PC-3 (cell line): ENCODE measurements around the gene RNF215. TPM values are rescaled to one million over a fixed set of nuclear protein-coding genes. Genes with fewer than 3 reads are reported as not detected.

Experiments
- ATAC-seq: fragments of 200-7000 bp; cut with Tn5 transposase; 2 replicates; pipeline ENCODE4 v1.9.1; 2020; ENCODE audit warnings: mild to moderate bottlenecking, moderate library complexity
- BruUV-seq: library from RNA; stranded (reverse); fragments of 400-500 nt; replicated peaks from 2 replicates; lab custom pipeline; 2021; lab: Mats Ljungman, UMichigan
- CTCF ChIA-PET: fragments of 300-600 bp; sonication (Branson Sonifier 250); formaldehyde crosslinking; loops from one replicate; lab custom pipeline; 2022; ENCODE audit warnings: antibody characterized with exemption; lab: Charles Lee
- POLR2A ChIA-PET: fragments of 300-600 bp; sonication (Branson Sonifier 250); formaldehyde crosslinking; loops from one replicate; lab custom pipeline; 2022; ENCODE audit warnings: antibody characterized with exemption; ENCODE audit not compliant: unreplicated experiment; lab: Charles Lee
- DNase-seq: peaks from one replicate; pipeline ENCODE4 v3.0.0-alpha.2; 2015
- H2AFZ ChIP-seq: fragments of 300-600 bp; sonication (generic); 2 replicates; pipeline ENCODE4 v1.6.0; 2016; ENCODE audit warnings: antibody characterized with exemption, low read length
- H3F3A ChIP-seq: fragments of 300-600 bp; sonication (generic); one replicate; pipeline ENCODE4 v1.6.0; 2017; ENCODE audit warnings: antibody characterized with exemption, low read length, control low read depth, mild to moderate bottlenecking; ENCODE audit not compliant: unreplicated experiment
- H3K27ac ChIP-seq: fragments of 300-600 bp; sonication (generic); 2 replicates; pipeline ENCODE4 v1.5.1; 2016; ENCODE audit warnings: mild to moderate bottlenecking, low read length
- H3K27me3 ChIP-seq: fragments of 300-600 bp; sonication (generic); 2 replicates; pipeline ENCODE4 v1.6.1; 2016; ENCODE audit warnings: low read length, mixed read lengths
- H3K36me3 ChIP-seq: fragments of 300-600 bp; sonication (generic); 2 replicates; pipeline ENCODE4 v1.6.1; 2016; ENCODE audit warnings: low read depth, mixed run types, low read length, mixed read lengths
- H3K4me1 ChIP-seq: fragments of 300-600 bp; sonication (generic); 2 replicates; pipeline ENCODE4 v1.5.1; 2016; ENCODE audit warnings: low read length; ENCODE audit not compliant: insufficient read depth
- H3K4me2 ChIP-seq: fragments of 300-600 bp; sonication (generic); 2 replicates; pipeline ENCODE4 v1.6.0; 2016; ENCODE audit warnings: low read length
- H3K4me3 ChIP-seq: fragments of 300-600 bp; sonication (generic); 2 replicates; pipeline ENCODE4 v1.5.1; 2016; ENCODE audit warnings: mild to moderate bottlenecking, low read length, mixed read lengths
- H3K79me2 ChIP-seq: fragments of 300-600 bp; sonication (generic); 2 replicates; pipeline ENCODE4 v1.6.1; 2017; ENCODE audit warnings: low read length, mixed read lengths
- H3K9ac ChIP-seq: fragments of 300-600 bp; sonication (generic); 2 replicates; pipeline ENCODE4 v1.6.0; 2016; ENCODE audit warnings: mild to moderate bottlenecking, low read length
- H3K9me2 ChIP-seq: fragments of 300-600 bp; sonication (generic); replicated peaks from 2 replicates; pipeline ENCODE4 v1.6.1; 2016; ENCODE audit warnings: mixed run types, low read length, mixed read lengths
- H3K9me3 ChIP-seq: fragments of 300-600 bp; sonication (generic); 2 replicates; pipeline ENCODE4 v1.6.1; 2016; ENCODE audit warnings: low read length, mixed read lengths
- H4K20me1 ChIP-seq: fragments of 300-600 bp; sonication (generic); 2 replicates; pipeline ENCODE4 v1.6.1; 2016; ENCODE audit warnings: low read length, mixed read lengths
- CTCF ChIP-seq: fragments of 300-600 bp; sonication (generic); conservative IDR thresholded peaks from 2 replicates; pipeline ENCODE4 v1.5.1; 2017; ENCODE audit warnings: antibody characterized with exemption, low read depth, mild to moderate bottlenecking, low read length
- EZH2 ChIP-seq: fragments of 300-600 bp; sonication (generic); IDR thresholded peaks from one replicate; pipeline ENCODE4 v1.6.1; 2017; ENCODE audit warnings: antibody characterized with exemption, mild to moderate bottlenecking, low read length; ENCODE audit not compliant: unreplicated experiment
- EZH2phosphoT487 ChIP-seq: fragments of 300-600 bp; sonication (generic); IDR thresholded peaks from 2 replicates; pipeline ENCODE4 v1.6.1; 2018; ENCODE audit warnings: mild to moderate bottlenecking, antibody characterized with exemption, low read length, borderline replicate concordance
- intact Hi-C: fragments of 100-400 bp; cut with micrococcal nuclease; formaldehyde crosslinking; loops from 2 replicates; pipeline ENCODE4 v1.9.0; 2023
- total RNA-seq: library from RNA; depleted of rRNA; stranded (reverse); fragments of >200 nt; gene quantifications from 2 replicates; pipeline ENCODE4 v1.2.3, GENCODE V29; 2014

RNF215 gene
- total RNA-seq, 1 experiment from 2014 or later: 22.6 TPM

GRCh38 chr22:30370641-30371230 is 16.5 kb downstream of the RNF215 start:
- CTCF ChIA-PET: no interaction called here
- Histone ChIP-seq H2AFZ (no peak overlapping the region), H4K20me1 (no peaks in the 10 kb centered on the region), H3K9me3 (no peaks in the 10 kb centered on the region), H3K4me1 (no peaks in the 10 kb centered on the region), H3K36me3 (no peaks in the 10 kb centered on the region), H3K4me2 (no peak overlapping the region), H3K27ac (no peak overlapping the region), H3F3A (no peaks in the 10 kb centered on the region), H3K9ac (no peak overlapping the region), H3K9me2 (no peaks in the 10 kb centered on the region), H3K27me3 (no peaks in the 10 kb centered on the region), H3K79me2 (no peaks in the 10 kb centered on the region), H3K4me3 (no peak overlapping the region)
- POLR2A ChIA-PET: interaction anchor here (0.6 kb wide), 1 partner anchor 266 kb away, joined by 3 read pairs; no protein-coding TSS in a partner anchor
- no peak for TF ChIP-seq EZH2phosphoT487
- TF ChIP-seq EZH2: no peak
- no peak for DNase-seq
- intact Hi-C loops: no loop called here
- no TSS peak for BruUV-seq
- no peak for ATAC-seq

- TF ChIP-seq EZH2phosphoT487 (no peak), EZH2 (no peak), CTCF (no peak)
- POLR2A ChIA-PET: no interaction called here
- H3K4me2 ChIP-seq: no peak overlapping the region
- H3K4me3 ChIP-seq: no peak overlapping the region
- ATAC-seq: no peak
- CTCF ChIA-PET: no interaction called here
- no peaks in the 10 kb centered on the region for H3F3A ChIP-seq
- no peaks in the 10 kb centered on the region for H3K79me2 ChIP-seq
- H2AFZ ChIP-seq: no peak overlapping the region
- no peaks in the 10 kb centered on the region for H4K20me1 ChIP-seq
- DNase-seq: no peak
- H3K9ac ChIP-seq: no peak overlapping the region
- no peaks in the 10 kb centered on the region for H3K9me2 ChIP-seq
- H3K9me3 ChIP-seq: no peaks in the 10 kb centered on the region
- H3K27ac ChIP-seq: no peak overlapping the region
- BruUV-seq: no TSS peak
- no peaks in the 10 kb centered on the region for H3K4me1 ChIP-seq
- H3K27me3 ChIP-seq: no peaks in the 10 kb centered on the region
- intact Hi-C loops: no loop called here
- H3K36me3 ChIP-seq: no peaks in the 10 kb centered on the region
These were observed 18.8 kb downstream of the RNF215 start for GRCh38 chr22:30368420-30368819.

- Histone ChIP-seq H3F3A (no peaks in the 10 kb centered on the region), H3K4me1 (no peaks in the 10 kb centered on the region), H3K9ac (no peak overlapping the region), H3K27me3 (no peaks in the 10 kb centered on the region), H2AFZ (no peak overlapping the region), H3K4me3 (no peak overlapping the region), H3K79me2 (no peaks in the 10 kb centered on the region), H3K9me2 (no peaks in the 10 kb centered on the region), H3K9me3 (no peaks in the 10 kb centered on the region), H3K27ac (no peak overlapping the region), H3K36me3 (no peaks in the 10 kb centered on the region), H4K20me1 (no peaks in the 10 kb centered on the region), H3K4me2 (no peak overlapping the region)
- ATAC-seq (no peak), DNase-seq (no peak)
- ChIA-PET POLR2A (no interaction called here), CTCF (no interaction called here)
- intact Hi-C loops: no loop called here
- no TSS peak for BruUV-seq
- TF ChIP-seq EZH2phosphoT487: no peak
- no peak for TF ChIP-seq CTCF
- no peak for TF ChIP-seq EZH2
These were observed 21.3 kb downstream of the RNF215 start for GRCh38 chr22:30365891-30366290.
